ENCODE results near the gene ALPG.

DNA sequence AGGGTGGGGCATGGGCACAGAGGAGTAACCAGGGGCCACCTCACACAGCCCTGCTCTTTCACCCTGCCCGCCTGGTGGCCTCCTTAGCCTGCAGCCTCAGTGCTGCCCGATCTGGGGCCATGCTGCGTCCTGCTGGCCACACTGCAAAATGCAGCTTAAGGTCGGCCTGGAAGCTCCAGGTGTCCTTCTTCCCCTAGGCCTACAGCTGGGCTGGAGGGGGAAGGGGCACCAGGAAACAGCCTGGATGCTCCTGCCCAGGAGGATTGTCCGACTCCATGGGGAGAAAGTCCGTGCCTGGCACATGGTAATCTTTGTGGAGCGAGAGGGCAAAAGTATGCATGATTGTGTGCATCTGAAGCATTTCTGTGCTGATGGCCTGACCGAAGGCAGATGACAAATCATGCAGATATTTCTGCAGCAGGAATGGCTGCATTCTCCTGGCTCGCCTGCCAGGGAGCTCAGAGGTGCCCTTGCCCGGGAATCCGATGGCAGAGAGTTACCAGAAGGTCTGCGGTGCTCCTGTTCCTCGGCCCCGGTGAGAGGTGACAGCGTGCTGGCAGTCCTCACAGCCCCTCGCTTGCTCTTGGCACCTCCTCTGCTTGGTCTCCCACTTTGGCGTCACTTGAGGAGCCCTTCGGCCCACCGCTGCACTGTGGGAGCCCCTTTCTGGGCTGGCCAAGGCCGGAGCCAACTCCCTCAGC lies 40.9 kb upstream of the ALPG start:
- TF ChIP-seq POLR2AphosphoS5 (IDR thresholded peaks at IDR 0.05; ENCODE audit: low read depth, low read length), result no peak
- TF ChIP-seq SIN3A (IDR thresholded peaks at IDR 0.05; ENCODE audit: borderline replicate concordance, insufficient read depth, low read length), result no peak
